Fibroblast of gingiva (primary cell): Measurements from ENCODE around the gene CLDN24.
"Not testable (repeated sequence)": the region's sequence is repeated elsewhere in the genome, so short reads cannot be mapped to it uniquely, and the experiment has no call there.

Experiments
- DNase-seq: peaks from one replicate; pipeline ENCODE4 v3.0.0-alpha.2; 2011; ENCODE audit warnings: low read depth

CLDN24 gene

GRCh38 chr4:183347146-183347545 lies 24.9 kb upstream of the CLDN24 start:
- no peak for DNase-seq

- no peak for DNase-seq
These were observed 23.0 kb upstream of the CLDN24 start for GRCh38 chr4:183345261-183345660.

GRCh38 chr4:183344523-183345255 lies 22.5 kb upstream of the CLDN24 start:
- no peak for DNase-seq

- DNase-seq = no peak
These were observed 21.5 kb upstream of the CLDN24 start for GRCh38 chr4:183343730-183344129.

GRCh38 chr4:183342541-183343533 lies 20.6 kb upstream of the CLDN24 start:
- DNase-seq = no peak

- no peak for DNase-seq
These were observed 15.6 kb upstream of the CLDN24 start for GRCh38 chr4:183337833-183338232.

GRCh38 chr4:183337349-183337748 lies 15.1 kb upstream of the CLDN24 start:
- DNase-seq = no peak

- DNase-seq = peak; percentile 82
These were observed 13.2 kb upstream of the CLDN24 start for GRCh38 chr4:183335369-183335940.

- DNase-seq = no peak
These were observed 11.8 kb upstream of the CLDN24 start for GRCh38 chr4:183333983-183334382.

- no peak for DNase-seq
These were observed 11.0 kb upstream of the CLDN24 start for GRCh38 chr4:183333202-183333601.

- no peak for DNase-seq
These were observed 10.2 kb upstream of the CLDN24 start for GRCh38 chr4:183332447-183332846.

GRCh38 chr4:183330841-183331240 lies 8.6 kb upstream of the CLDN24 start:
- DNase-seq = peak; percentile 58

- no peak for DNase-seq
These were observed 7.9 kb upstream of the CLDN24 start for GRCh38 chr4:183329954-183330742.

GRCh38 chr4:183329244-183329643 lies 7.0 kb upstream of the CLDN24 start:
- DNase-seq = no peak

- no peak for DNase-seq
These were observed 6.6 kb upstream of the CLDN24 start for GRCh38 chr4:183328832-183329231.

GRCh38 chr4:183327827-183328226 lies 5.6 kb upstream of the CLDN24 start:
- no peak for DNase-seq

GRCh38 chr4:183326853-183327252 lies 4.6 kb upstream of the CLDN24 start:
- DNase-seq = no peak

- not testable (repeated sequence) for DNase-seq
These were observed 4.2 kb upstream of the CLDN24 start for GRCh38 chr4:183326387-183326786.

GRCh38 chr4:183324619-183325018 lies 2.4 kb upstream of the CLDN24 start:
- no peak for DNase-seq

- not testable (repeated sequence) for DNase-seq
These were observed 1.8 kb upstream of the CLDN24 start for GRCh38 chr4:183324056-183324455.

- no peak for DNase-seq
These were observed 1.1 kb upstream of the CLDN24 start for GRCh38 chr4:183323295-183323694.

GRCh38 chr4:183321516-183321915 lies 710 bp downstream of the CLDN24 start:
- no peak for DNase-seq
